ENCODE data around the gene GK2.

GRCh38 chr4:79429113-79429903 is 21.3 kb upstream of the GK2 start:
- no peak for TF ChIP-seq EZH2 (IDR thresholded peaks at IDR 0.05; ENCODE audit: insufficient read depth, low read length)
- TF ChIP-seq CTCF (IDR thresholded peaks at IDR 0.05; ENCODE audit: insufficient read depth, low read depth, low read length), result no peak

All from astrocyte (in vitro differentiated cells and primary cell).